HUES6 (cell line): ENCODE results near the gene CNOT3.
"Not testable (repeated sequence)": the region's sequence is repeated elsewhere in the genome, so short reads cannot be mapped to it uniquely, and the experiment has no call there.

Experiments used
- H3K27ac ChIP-seq: 2 replicates; pipeline ENCODE4 v1.7.0; 2013; ENCODE audit warnings: low read depth, mild to moderate bottlenecking, low read length, inconsistent platforms
- H3K27me3 ChIP-seq: 2 replicates; pipeline ENCODE4 v1.6.1; 2013; ENCODE audit warnings: low read length; ENCODE audit not compliant: control insufficient read depth, insufficient read depth
- H3K36me3 ChIP-seq: 2 replicates; pipeline ENCODE4 v1.6.1; 2013; ENCODE audit warnings: low read length; ENCODE audit not compliant: control insufficient read depth, insufficient read depth
- H3K4me1 ChIP-seq: 2 replicates; pipeline ENCODE4 v1.6.1; 2013; ENCODE audit warnings: low read length; ENCODE audit not compliant: control insufficient read depth, insufficient read depth
- H3K4me3 ChIP-seq: 2 replicates; pipeline ENCODE4 v1.5.1; 2013; ENCODE audit warnings: low read depth, low read length
- H3K9ac ChIP-seq: one replicate; pipeline ENCODE4 v1.6.1; 2013; ENCODE audit warnings: mild to moderate bottlenecking, low read length
- H3K9me3 ChIP-seq: 2 replicates; pipeline ENCODE4 v1.6.1; 2013; ENCODE audit warnings: low read depth, low read length; ENCODE audit not compliant: control insufficient read depth, insufficient read depth

Gene CNOT3

DNA sequence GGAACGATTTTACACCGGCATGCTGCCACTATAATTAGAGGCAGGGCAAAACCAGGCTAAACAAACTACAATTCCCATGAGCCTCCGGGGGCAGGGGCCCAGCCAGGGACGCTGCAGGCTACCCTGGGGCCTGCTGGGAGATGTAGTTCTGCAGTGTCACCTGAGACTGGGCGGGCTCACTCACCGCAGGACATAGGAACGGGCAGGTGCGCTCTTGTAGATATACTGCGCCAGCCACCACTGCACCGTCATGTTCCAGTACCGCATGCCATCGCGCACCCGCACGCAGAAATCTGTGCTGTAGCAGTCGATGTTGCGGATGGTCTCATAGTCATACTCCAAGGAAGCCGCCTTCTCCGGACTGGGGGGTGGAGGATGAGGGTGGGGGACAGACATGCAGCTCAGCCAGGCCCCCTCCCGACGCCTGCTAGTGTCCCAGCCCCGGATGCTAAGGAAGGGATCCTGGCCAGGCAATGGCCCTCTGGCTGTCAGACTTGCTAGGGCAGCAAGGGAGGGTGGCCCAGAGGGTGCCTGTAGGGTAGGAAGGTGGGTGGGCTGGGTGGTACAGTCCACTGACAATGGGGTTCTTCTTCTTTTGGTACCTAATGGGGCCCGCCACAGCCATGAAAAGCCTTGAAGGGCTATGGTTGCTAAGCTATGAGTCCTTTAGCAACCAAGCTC is 41.2 kb downstream of the CNOT3 start:
- Histone ChIP-seq H3K36me3 (peaks cover 37% of the 10 kb centered on the region), H3K27ac (no peak overlapping the region), H3K4me3 (no peak overlapping the region), H3K4me1 (0 out of 2 replicates have a peak, but pooled peaks cover 4% of the 10 kb centered on the region), H3K9me3 (no peaks in the 10 kb centered on the region), H3K9ac (no peak overlapping the region), H3K27me3 (no peaks in the 10 kb centered on the region)

DNA sequence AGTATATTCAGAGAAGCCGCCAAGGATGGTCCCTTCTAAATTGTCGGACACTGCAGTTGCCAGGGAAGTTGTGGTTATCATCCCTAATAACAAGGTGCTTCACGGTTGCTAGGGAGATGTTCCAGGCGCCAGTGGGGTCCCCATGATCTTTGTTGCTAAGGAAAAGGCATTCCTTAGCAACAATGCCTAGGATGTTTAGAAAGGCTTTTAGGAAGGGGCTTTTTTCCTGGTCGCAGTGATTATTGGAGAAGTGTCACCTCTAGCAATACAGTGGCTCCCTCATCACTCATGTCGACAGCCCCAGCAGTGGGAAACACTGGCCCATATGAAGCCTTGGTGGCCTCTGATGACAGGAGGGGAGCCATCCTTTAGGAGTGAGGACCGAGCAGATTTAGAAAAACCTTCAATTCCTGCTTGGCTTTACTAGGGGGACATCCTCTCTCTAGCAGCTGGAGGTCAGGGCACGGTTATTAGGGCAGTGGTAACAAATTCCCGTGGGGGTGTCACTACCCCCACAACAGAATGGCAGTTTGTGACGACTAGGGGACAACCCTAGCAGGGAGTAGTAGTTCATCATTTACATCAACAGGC is 41.8 kb downstream of the CNOT3 start:
- no peak overlapping the region for H3K27ac ChIP-seq
- H3K27me3 ChIP-seq = no peaks in the 10 kb centered on the region
- H3K9me3 ChIP-seq = no peaks in the 10 kb centered on the region
- H3K36me3 ChIP-seq = peaks cover 43% of the 10 kb centered on the region
- no peaks in the 10 kb centered on the region for H3K4me1 ChIP-seq
- H3K9ac ChIP-seq = no peak overlapping the region
- no peak overlapping the region for H3K4me3 ChIP-seq

- H3K9ac ChIP-seq = no peak overlapping the region
Measured at GRCh38 chr19:54179921-54180461, 42.4 kb downstream of the CNOT3 start.

DNA sequence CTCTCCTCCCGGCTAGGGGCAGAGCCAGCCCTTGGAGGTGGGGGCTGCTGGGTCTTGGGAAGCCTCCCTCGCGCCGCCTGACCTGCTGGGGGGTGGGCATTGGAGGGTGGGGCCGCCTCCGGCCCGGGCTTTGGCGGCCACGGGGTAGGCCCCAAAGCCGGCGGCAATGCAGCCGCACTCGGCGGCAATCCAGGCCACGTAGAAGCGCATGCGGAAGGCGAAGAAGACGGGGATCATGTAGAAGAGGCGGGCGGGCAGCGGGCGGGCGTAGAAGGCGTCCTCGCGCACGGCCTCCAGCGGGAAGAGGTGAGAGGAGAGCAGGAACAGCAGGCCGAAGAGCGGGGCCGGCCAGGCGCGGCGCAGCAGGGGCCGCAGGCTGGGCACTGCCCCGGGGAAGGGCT is 43.1 kb downstream of the CNOT3 start:
- Histone ChIP-seq H3K27ac (no peak overlapping the region), H3K36me3 (peaks cover 43% of the 10 kb centered on the region), H3K9ac (no peak overlapping the region), H3K27me3 (no peaks in the 10 kb centered on the region), H3K4me1 (no peaks in the 10 kb centered on the region), H3K9me3 (no peaks in the 10 kb centered on the region), H3K4me3 (no peak overlapping the region)

More at GRCh38 chr19:54179921-54180461, 42.4 kb downstream of the CNOT3 start:
- Histone ChIP-seq H3K9me3 (no peaks in the 10 kb centered on the region), H3K36me3 (peaks cover 43% of the 10 kb centered on the region), H3K27me3 (no peaks in the 10 kb centered on the region), H3K4me3 (no peak overlapping the region), H3K4me1 (no peaks in the 10 kb centered on the region), H3K27ac (no peak overlapping the region)

GRCh38 chr19:54181894-54182293 is 44.3 kb downstream of the CNOT3 start:
- H3K27me3 ChIP-seq, H3K4me1 ChIP-seq, H3K27ac ChIP-seq, H3K9me3 ChIP-seq, H3K4me3 ChIP-seq, H3K9ac ChIP-seq: not testable (repeated sequence)
- peaks cover 45% of the 10 kb centered on the region for H3K36me3 ChIP-seq

GRCh38 chr19:54183431-54183830 is 45.9 kb downstream of the CNOT3 start:
- no peak overlapping the region for H3K9ac ChIP-seq
- no peak overlapping the region for H3K4me3 ChIP-seq
- no peaks in the 10 kb centered on the region for H3K27me3 ChIP-seq
- no peak overlapping the region for H3K27ac ChIP-seq
- no peaks in the 10 kb centered on the region for H3K9me3 ChIP-seq
- H3K4me1 ChIP-seq = peaks cover 5% of the 10 kb centered on the region; the same call in 1 of the 2 replicates
- H3K36me3 ChIP-seq = peaks cover 50% of the 10 kb centered on the region

DNA sequence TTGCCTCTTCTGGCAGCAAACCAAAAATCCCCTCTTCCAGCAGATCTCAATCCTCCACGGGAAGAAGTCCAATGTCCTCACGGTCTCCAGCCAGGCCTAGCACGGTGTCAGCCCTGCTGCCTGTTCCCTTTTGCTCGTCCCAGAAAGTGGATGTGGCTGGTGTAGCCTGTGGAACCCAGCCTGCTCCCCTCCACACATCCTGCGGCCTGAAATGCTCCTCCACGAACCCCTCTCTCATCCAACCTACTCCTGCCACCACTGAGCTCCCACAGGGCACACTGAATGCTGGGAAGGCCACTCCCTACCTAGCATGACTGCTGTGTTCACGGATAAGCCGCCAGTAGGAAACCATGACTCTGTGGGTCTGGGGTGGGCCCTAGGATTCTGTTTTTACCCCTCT is 48.8 kb downstream of the CNOT3 start:
- Histone ChIP-seq H3K9me3 (no peaks in the 10 kb centered on the region), H3K4me3 (no peak overlapping the region), H3K4me1 (peaks cover 5% of the 10 kb centered on the region; the same call in 1 of the 2 replicates), H3K36me3 (peaks cover 37% of the 10 kb centered on the region), H3K27me3 (no peaks in the 10 kb centered on the region), H3K9ac (no peak overlapping the region), H3K27ac (no peak overlapping the region)

- Histone ChIP-seq H3K27me3 (no peaks in the 10 kb centered on the region), H3K9me3 (no peaks in the 10 kb centered on the region), H3K4me1 (peaks cover 5% of the 10 kb centered on the region), H3K27ac (no peak overlapping the region), H3K36me3 (peaks cover 36% of the 10 kb centered on the region), H3K9ac (no peak overlapping the region), H3K4me3 (no peak overlapping the region)
Measured at GRCh38 chr19:54186934-54187381, 49.4 kb downstream of the CNOT3 start.

- H3K4me3 ChIP-seq = peak overlapping the region; percentile 89
- H3K9ac ChIP-seq = peak overlapping the region; percentile 80
- no peaks in the 10 kb centered on the region for H3K27me3 ChIP-seq
- no peaks in the 10 kb centered on the region for H3K9me3 ChIP-seq
- peaks cover 30% of the 10 kb centered on the region for H3K36me3 ChIP-seq
- H3K4me1 ChIP-seq = peaks cover 5% of the 10 kb centered on the region
- peak overlapping the region; percentile 90; the same call in 1 of the 2 replicates for H3K27ac ChIP-seq
Measured at GRCh38 chr19:54188215-54188871, 50.8 kb downstream of the CNOT3 start.

DNA sequence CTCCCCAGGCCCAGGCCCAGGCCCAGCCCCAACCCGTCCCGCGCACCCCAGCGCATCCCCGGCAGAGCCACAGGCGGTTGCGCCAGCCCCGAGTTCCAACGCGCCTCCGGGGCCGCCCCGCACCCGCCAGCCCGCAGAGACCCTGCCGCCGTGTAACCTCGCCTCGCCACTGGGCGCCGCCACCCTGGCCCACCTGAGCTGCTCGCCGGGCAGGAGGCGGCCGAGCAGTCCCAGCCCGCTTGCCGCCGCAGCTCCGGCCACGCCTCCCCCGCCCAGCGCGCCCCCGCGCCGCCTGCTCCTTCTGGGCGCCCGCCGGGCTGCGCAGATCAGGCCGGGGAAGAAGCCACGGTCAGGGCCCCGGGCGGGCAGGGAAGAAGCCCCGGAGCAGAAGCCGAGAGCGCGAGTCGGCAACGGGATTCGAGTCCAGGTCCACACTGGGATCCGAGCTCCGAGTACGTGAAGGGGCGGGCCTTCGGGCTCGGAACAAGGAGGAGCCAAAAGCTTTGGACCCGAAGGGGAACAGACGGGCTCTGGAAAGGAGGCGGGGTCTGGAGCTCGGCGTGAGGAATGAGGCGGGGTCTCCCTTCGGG is 51.7 kb downstream of the CNOT3 start, which contains the start of gene MBOAT7:
Gene MBOAT7 (minus strand): TSS at position 436 of the 590 bp plus-strand sequence. CDS start 1,072 bp downstream, outside the sequence.
- Histone ChIP-seq H3K4me3 (peak within 1 kb of the TSS; percentile 90), H3K27ac (peak within 1 kb of the TSS; percentile 97), H3K9ac (peak within 1 kb of the TSS; percentile 99), H3K36me3 (peaks cover 27% of the 10 kb centered on the region), H3K4me1 (peaks cover 5% of the 10 kb centered on the region), H3K9me3 (no peaks in the 10 kb centered on the region), H3K27me3 (no peaks in the 10 kb centered on the region)
